NT2/D1 (cell line): ENCODE results near the gene KIF20A.
"Not testable (repeated sequence)": the region's sequence is repeated elsewhere in the genome, so short reads cannot be mapped to it uniquely, and the experiment has no call there.

Experiments used
- DNase-seq: peaks from one replicate; pipeline ENCODE4 v3.0.0-alpha.2; 2011; ENCODE audit warnings: low read depth, low spot score
- H3K27me3 ChIP-seq: 2 replicates; pipeline ENCODE4 v1.6.0; 2011; ENCODE audit warnings: mild to moderate bottlenecking; ENCODE audit not compliant: insufficient read length, insufficient read depth
- H3K36me3 ChIP-seq: 2 replicates; pipeline ENCODE4 v1.6.1; 2011; ENCODE audit warnings: mild to moderate bottlenecking, low read length, mixed read lengths; ENCODE audit not compliant: insufficient read depth, insufficient read length
- H3K4me1 ChIP-seq: 2 replicates; pipeline ENCODE4 v1.5.1; 2011; ENCODE audit not compliant: insufficient read depth, insufficient read length
- H3K4me3 ChIP-seq: 2 replicates; pipeline ENCODE4 v1.5.1; 2011; ENCODE audit warnings: low read depth; ENCODE audit not compliant: insufficient read length
- H3K9ac ChIP-seq: 2 replicates; pipeline ENCODE4 v1.6.0; 2011; ENCODE audit warnings: low read depth; ENCODE audit not compliant: insufficient read length
- H3K9me3 ChIP-seq: 2 replicates; pipeline ENCODE4 v1.5.1; 2011; ENCODE audit warnings: mild to moderate bottlenecking, low read length; ENCODE audit not compliant: insufficient read depth
- SUZ12 ChIP-seq: IDR thresholded peaks from 2 replicates; pipeline ENCODE4 v1.6.1; 2011; ENCODE audit not compliant: insufficient read length, insufficient read depth; ENCODE audit errors: extremely low read depth
- YY1 ChIP-seq: IDR thresholded peaks from 2 replicates; pipeline ENCODE4 v1.6.1; 2011; ENCODE audit not compliant: insufficient read length, insufficient read depth
- ZNF274 ChIP-seq: IDR thresholded peaks from 2 replicates; pipeline ENCODE4 v1.6.1; 2011; ENCODE audit warnings: mild to moderate bottlenecking, low read depth, low read length

KIF20A gene

GRCh38 chr5:138178516-138179276, at the start of gene KIF20A, which contains the start of gene BRD8:
Gene KIF20A (plus strand): TSS chr5:138179112. CDS start chr5:138179681, 569 bp downstream.
Gene BRD8 (minus strand): TSS chr5:138178630. CDS start chr5:138178614, 16 bp downstream.
- Histone ChIP-seq H3K4me1 (no peaks in the 10 kb centered on the region), H3K36me3 (peaks cover 58% of the 10 kb centered on the region), H3K9me3 (no peaks in the 10 kb centered on the region), H3K9ac (peak within 1 kb of the TSS; percentile 88), H3K4me3 (peak within 1 kb of the TSS; percentile 93), H3K27me3 (no peaks in the 10 kb centered on the region)
- DNase-seq = peak; percentile 85
- peak; percentile 89 for TF ChIP-seq YY1
- TF ChIP-seq ZNF274 = no peak

GRCh38 chr5:138129347-138129746, 49.6 kb upstream of the KIF20A start:
- Histone ChIP-seq H3K4me1 (no peaks in the 10 kb centered on the region), H3K4me3 (no peak overlapping the region), H3K9me3 (no peaks in the 10 kb centered on the region), H3K27me3 (no peaks in the 10 kb centered on the region), H3K36me3 (no peaks in the 10 kb centered on the region), H3K9ac (no peak overlapping the region)
- DNase-seq = no peak
- no peak for TF ChIP-seq ZNF274
- TF ChIP-seq YY1 = no peak
- no peak for TF ChIP-seq SUZ12

GRCh38 chr5:138132543-138132942, 46.4 kb upstream of the KIF20A start:
- Histone ChIP-seq H3K27me3 (no peaks in the 10 kb centered on the region), H3K9ac (no peak overlapping the region), H3K4me3 (no peak overlapping the region)

GRCh38 chr5:138138949-138139780, 39.7 kb upstream of the KIF20A start, which contains the start of gene NME5:
Gene NME5 (minus strand): TSS chr5:138139428. CDS start chr5:138138780, 648 bp downstream.
- Histone ChIP-seq H3K4me3 (peak within 1 kb of the TSS; percentile 55), H3K27me3 (no peaks in the 10 kb centered on the region), H3K4me1 (no peaks in the 10 kb centered on the region), H3K9me3 (peaks cover 6% of the 10 kb centered on the region; the same call in 1 of the 2 replicates), H3K9ac (peak within 1 kb of the TSS; percentile 42), H3K36me3 (no peaks in the 10 kb centered on the region)
- TF ChIP-seq YY1 = no peak
- TF ChIP-seq SUZ12 = no peak
- no peak for TF ChIP-seq ZNF274
- peak; percentile 38 for DNase-seq

More at GRCh38 chr5:138132543-138132942, 46.4 kb upstream of the KIF20A start:
- Histone ChIP-seq H3K4me1 (no peaks in the 10 kb centered on the region), H3K9me3 (no peaks in the 10 kb centered on the region), H3K36me3 (no peaks in the 10 kb centered on the region)
- no peak for DNase-seq
- TF ChIP-seq YY1 (no peak), ZNF274 (no peak), SUZ12 (no peak)

- H3K4me3 ChIP-seq = no peak overlapping the region
Observed at GRCh38 chr5:138139781-138140090, 39.2 kb upstream of the KIF20A start.

GRCh38 chr5:138140268-138140667, 38.6 kb upstream of the KIF20A start:
- H3K27me3 ChIP-seq = no peaks in the 10 kb centered on the region
- H3K4me1 ChIP-seq = no peaks in the 10 kb centered on the region
- TF ChIP-seq SUZ12 (no peak), YY1 (no peak), ZNF274 (no peak)
- no peak overlapping the region for H3K9ac ChIP-seq
- H3K9me3 ChIP-seq = peaks cover 6% of the 10 kb centered on the region; the same call in 1 of the 2 replicates
- H3K36me3 ChIP-seq = no peaks in the 10 kb centered on the region
- no peak for DNase-seq
- no peak overlapping the region for H3K4me3 ChIP-seq

More at GRCh38 chr5:138139781-138140090, 39.2 kb upstream of the KIF20A start:
- Histone ChIP-seq H3K27me3 (no peaks in the 10 kb centered on the region), H3K36me3 (no peaks in the 10 kb centered on the region), H3K9me3 (peaks cover 6% of the 10 kb centered on the region; the same call in 1 of the 2 replicates), H3K4me1 (no peaks in the 10 kb centered on the region), H3K9ac (no peak overlapping the region)
- TF ChIP-seq YY1 (no peak), SUZ12 (no peak), ZNF274 (no peak)
- no peak for DNase-seq

- no peak for DNase-seq
- Histone ChIP-seq H3K27me3 (no peaks in the 10 kb centered on the region), H3K9me3 (peaks cover 6% of the 10 kb centered on the region; the same call in 1 of the 2 replicates), H3K36me3 (no peaks in the 10 kb centered on the region), H3K4me1 (no peaks in the 10 kb centered on the region), H3K9ac (no peak overlapping the region), H3K4me3 (no peak overlapping the region)
- TF ChIP-seq SUZ12 (no peak), ZNF274 (no peak), YY1 (no peak)
Observed at GRCh38 chr5:138141734-138142133, 37.2 kb upstream of the KIF20A start.

GRCh38 chr5:138143578-138143977, 35.3 kb upstream of the KIF20A start:
- not testable (repeated sequence) for H3K27me3 ChIP-seq, H3K9ac ChIP-seq, H3K36me3 ChIP-seq

More at GRCh38 chr5:138143578-138143977, 35.3 kb upstream of the KIF20A start:
- DNase-seq, H3K4me1 ChIP-seq, H3K4me3 ChIP-seq, H3K9me3 ChIP-seq: not testable (repeated sequence)
